ENCODE measurements around the gene KDM4F.

GRCh38 chr11:95054356-95054755 is 5.1 kb downstream of the KDM4F start:
- TF ChIP-seq POLR2A (IDR thresholded peaks at IDR 0.05) (no peak), CTCF (IDR thresholded peaks at IDR 0.05) (no peak)

All from esophagus squamous epithelium (tissue), 4 donors.